NCI-H187 (cell line): Measurements from ENCODE around the gene FADS2.

ENCODE experiments used
- DNase-seq, 2 experiments: peaks; one replicate each; lab custom pipeline; 2025; lab: John Stamatoyannopoulos, UW

The FADS2 gene

GRCh38 chr11:61820174-61820573 lies 7.9 kb upstream of the FADS2 start:
- DNase-seq, result no peak

- no peak for DNase-seq
These were observed 1.1 kb upstream of the FADS2 start for GRCh38 chr11:61826930-61827570.

- no peak for DNase-seq
These were observed 204 bp downstream of the FADS2 start for GRCh38 chr11:61828379-61828628.

GRCh38 chr11:61828629-61829407 lies 718 bp downstream of the FADS2 start:
- DNase-seq, result peak; percentile 12 to 18

GRCh38 chr11:61829806-61830205 lies 1.7 kb downstream of the FADS2 start:
- no peak for DNase-seq

GRCh38 chr11:61830237-61831105 lies 2.4 kb downstream of the FADS2 start:
- no peak for DNase-seq

- no peak for DNase-seq
These were observed 4.1 kb downstream of the FADS2 start for GRCh38 chr11:61832207-61832606.

GRCh38 chr11:61832754-61833153 lies 4.7 kb downstream of the FADS2 start:
- DNase-seq, result no peak

GRCh38 chr11:61833471-61833870 lies 5.4 kb downstream of the FADS2 start:
- DNase-seq, result no peak

- no peak for DNase-seq
These were observed 5.8 kb downstream of the FADS2 start for GRCh38 chr11:61833926-61834277.

GRCh38 chr11:61834278-61835048 lies 6.4 kb downstream of the FADS2 start:
- no peak for DNase-seq

- no peak for DNase-seq
These were observed 8.1 kb downstream of the FADS2 start for GRCh38 chr11:61836193-61836592.

- DNase-seq, result no peak
These were observed 9.4 kb downstream of the FADS2 start for GRCh38 chr11:61837411-61838005.

GRCh38 chr11:61838501-61838900 lies 10.4 kb downstream of the FADS2 start:
- no peak for DNase-seq

GRCh38 chr11:61838921-61839320 lies 10.8 kb downstream of the FADS2 start:
- no peak for DNase-seq

- DNase-seq, result no peak
These were observed 11.6 kb downstream of the FADS2 start for GRCh38 chr11:61839742-61840141.

GRCh38 chr11:61840371-61840770 lies 12.3 kb downstream of the FADS2 start:
- DNase-seq, result no peak

- no peak for DNase-seq
These were observed 13.8 kb downstream of the FADS2 start for GRCh38 chr11:61841636-61842527.

- no peak for DNase-seq
These were observed 14.4 kb downstream of the FADS2 start for GRCh38 chr11:61842528-61842820.

GRCh38 chr11:61844909-61845565 lies 16.9 kb downstream of the FADS2 start:
- no peak for DNase-seq
